GM12878 (cell line): Measurements from ENCODE around the gene GLTP. TPM values are rescaled to one million over a fixed set of nuclear protein-coding genes. Genes with fewer than 3 reads are reported as not detected.
"Not testable (repeated sequence)": the region's sequence is repeated elsewhere in the genome, so short reads cannot be mapped to it uniquely, and the experiment has no call there.

Source experiments
- ATAC-seq: fragments of 200-7000 bp; cut with Tn5 transposase; 3 replicates; pipeline ENCODE4 v1.9.1; 2020; ENCODE audit warnings: mild to moderate bottlenecking, moderate library complexity
- BruUV-seq: library from RNA; stranded (reverse); fragments of 400-500 nt; replicated peaks from 2 replicates; lab custom pipeline; 2021; lab: Mats Ljungman, UMichigan
- CTCF ChIA-PET: fragments of 300-600 bp; sonication (Branson Sonifier 250); formaldehyde crosslinking; extraction: SDS; loops from one replicate; lab custom pipeline; 2021; ENCODE audit warnings: inconsistent platforms; lab: Yijun Ruan, JAX
- POLR2A ChIA-PET: fragments of 350-600 bp; formaldehyde crosslinking; extraction: SDS; loops from one replicate; lab custom pipeline; 2021; ENCODE audit warnings: inconsistent platforms; lab: Charles Lee
- RAD21 ChIA-PET: fragments of 300-600 bp; sonication (Branson Sonifier 250); formaldehyde crosslinking; loops from one replicate; lab custom pipeline; 2023; ENCODE audit warnings: antibody characterized with exemption; ENCODE audit not compliant: unreplicated experiment; lab: Charles Lee
- SMC1A ChIA-PET: fragments of 300-600 bp; sonication (Branson Sonifier 250); formaldehyde crosslinking; loops from one replicate; lab custom pipeline; 2023; ENCODE audit not compliant: unreplicated experiment, uncharacterized antibody; lab: Charles Lee
- DNase-seq: peaks from one replicate; pipeline ENCODE4 v3.0.0-alpha.2; 2011; ENCODE audit warnings: low read depth, low spot score
- FAIRE-seq: peaks from 3 replicates; lab custom pipeline; 2011; peaks lifted over from hg19 to GRCh38; lab: Jason Lieb, UNC
- H2AFZ ChIP-seq: 2 replicates; pipeline ENCODE4 v1.6.0; 2011; ENCODE audit warnings: low read depth, low read length, control low read depth; ENCODE audit not compliant: control insufficient read depth
- H3K27ac ChIP-seq: 2 replicates; pipeline ENCODE4 v1.5.1; 2011; ENCODE audit warnings: control low read depth; ENCODE audit not compliant: control insufficient read depth, insufficient read depth
- H3K27me3 ChIP-seq, 2 experiments: replicated peaks in 1 of 2; 2 replicates each; pipeline versions ENCODE4 v1.6.0 to v1.6.1; 2011; ENCODE audit warnings: low read length in 1 of 2; ENCODE audit not compliant: control insufficient read depth in 2 of 2, insufficient read depth in 2 of 2
- H3K36me3 ChIP-seq, 2 experiments: 2 replicates each; pipeline ENCODE4 v1.5.1; 2011; ENCODE audit warnings: low read length in 1 of 2; ENCODE audit not compliant: control insufficient read depth in 2 of 2, insufficient read depth in 2 of 2
- H3K4me1 ChIP-seq: 2 replicates; pipeline ENCODE4 v1.6.1; 2011; ENCODE audit warnings: mild to moderate bottlenecking, low read length, moderate library complexity, mixed read lengths; ENCODE audit not compliant: control insufficient read depth, insufficient read depth
- H3K4me2 ChIP-seq: 2 replicates; pipeline ENCODE4 v1.6.0; 2011; ENCODE audit warnings: control low read depth; ENCODE audit not compliant: control insufficient read depth, insufficient read depth
- H3K4me3 ChIP-seq: fragments of 200-600 bp; sonication (generic); 2 replicates; pipeline ENCODE4 v1.5.1; 2016
- H3K79me2 ChIP-seq: 2 replicates; pipeline ENCODE4 v1.6.0; 2011; ENCODE audit warnings: low read length; ENCODE audit not compliant: control insufficient read depth, insufficient read depth
- H3K9ac ChIP-seq: 2 replicates; pipeline ENCODE4 v1.8.0; 2011; ENCODE audit warnings: low read length, control low read depth, mixed read lengths; ENCODE audit not compliant: control insufficient read depth, insufficient read depth
- H3K9me3 ChIP-seq: replicated peaks from 3 replicates; pipeline ENCODE4 v1.5.1; 2011; ENCODE audit warnings: mild to moderate bottlenecking, low read length; ENCODE audit not compliant: control insufficient read depth, insufficient read depth
- H4K20me1 ChIP-seq: 2 replicates; pipeline ENCODE4 v1.6.0; 2011; ENCODE audit not compliant: control insufficient read depth, insufficient read depth
- BHLHE40 ChIP-seq, 2 experiments: fragments of 450-650 bp in 1 of 2; IDR thresholded peaks; 2 replicates each; pipeline ENCODE4 v1.6.1; 2011 to 2017; ENCODE audit warnings: low read depth in 2 of 2, borderline replicate concordance in 1 of 2, improper control_type of control experiment in 1 of 2, low read length in 1 of 2, mild to moderate bottlenecking in 1 of 2
- POU2F2 ChIP-seq: IDR thresholded peaks from 3 replicates; pipeline ENCODE4 v1.6.1; 2011; ENCODE audit warnings: low read depth, mild to moderate bottlenecking, low read length, borderline replicate concordance
- RFX5 ChIP-seq: IDR thresholded peaks from 2 replicates; pipeline ENCODE4 v1.6.1; 2011; ENCODE audit warnings: low read depth, low read length, improper control_type of control experiment
- SMAD5 ChIP-seq: IDR thresholded peaks from 2 replicates; pipeline ENCODE4 v1.6.1; 2016; ENCODE audit warnings: antibody characterized with exemption, low read depth
- WGBS: methylation state at CpG from one replicate; pipeline ENCODE4 v1.1.6; 2016; ENCODE audit warnings: low lambda C conversion rate; ENCODE audit not compliant: insufficient replicate concordance, insufficient coverage; ENCODE audit errors: missing lambda C conversion rate; 5-methylcytosine and 5-hydroxymethylcytosine counted together
- in situ Hi-C: fragments of 300-500 bp; cut with MboI; formaldehyde crosslinking; loops from 9 replicates; pipeline ENCODE4 v1.14.3; 2018; ENCODE audit warnings: mixed read lengths
- intact Hi-C: fragments of 100-400 bp; cut with micrococcal nuclease; formaldehyde crosslinking; loops from one replicate; pipeline ENCODE4 v1.14.2; 2022; ENCODE audit not compliant: unreplicated experiment
- polyA plus RNA-seq, 11 experiments: library from polyadenylated mRNA; depleted of rRNA in 4 of 11; unstranded in 6 of 11; stranded (reverse) in 5 of 11; fragments of >200 nt; fragmentation: Nextera tagmentation in 4 of 11; fragmentation: Illumina TruSeq in 1 of 11; extraction: Ambion mirVana in 4 of 11; extraction: Trizol in 1 of 11; gene quantifications; 1 replicate in 1 of 11; 2 replicates in 10 of 11; pipeline versions ENCODE4 v1.2.1 to v1.2.3, GENCODE V29; 2011 to 2016; ENCODE audit warnings: inconsistent platforms in 2 of 11, missing spikeins in 2 of 11, low read depth in 1 of 11
- total RNA-seq, 4 experiments: library from RNA; depleted of rRNA in 3 of 4; stranded (reverse); fragments of >200 nt in 3 of 4; fragmentation: Illumina TruSeq in 1 of 4; extraction: Trizol in 1 of 4; gene quantifications; 2 replicates each; pipeline versions ENCODE4 v1.2.1 to v1.2.3, GENCODE V29; 2013 to 2021
- TF ChIP-seq, protein P1 (sequence below): fragments of 450-650 bp; IDR thresholded peaks from 2 replicates; pipeline ENCODE4 v1.6.1; 2017; ENCODE audit warnings: low read depth, mild to moderate bottlenecking, moderate library complexity
- TF ChIP-seq, protein P2 (sequence below): fragments of 450-650 bp; IDR thresholded peaks from 2 replicates; pipeline ENCODE4 v1.6.1; 2017; ENCODE audit warnings: mild to moderate bottlenecking, moderate library complexity

GLTP gene
- total and polyA plus RNA-seq, 10 of the 15 experiments (the other 5 are each of a cell fraction or from before 2014, with no cell fraction given) = 16.8 to 44.0 (median 25.3) TPM

DNA sequence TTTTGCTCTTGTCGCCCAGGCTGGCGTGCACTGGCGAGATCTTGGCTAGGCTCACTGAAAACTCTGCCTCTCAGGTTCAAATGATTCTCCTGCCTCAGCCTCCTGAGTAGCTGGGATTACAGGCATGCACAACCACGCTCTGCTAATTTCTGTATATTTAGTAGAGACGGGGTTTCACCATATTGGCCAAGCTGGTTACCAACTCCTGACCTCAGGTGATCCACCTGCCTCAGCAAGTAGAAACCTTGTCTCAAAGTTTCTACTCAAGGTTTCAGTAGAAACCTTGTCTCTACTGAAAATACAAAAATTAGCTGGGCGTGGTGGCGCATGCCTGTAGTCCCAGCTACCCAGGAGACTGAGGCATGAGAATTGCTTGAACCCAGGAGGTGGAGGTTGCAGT is 11.4 kb upstream of the GLTP start:
- TF ChIP-seq BHLHE40 (IDR thresholded peaks at IDR 0.05; ENCODE audit: borderline replicate concordance in 1 of 2, low read depth in 2 of 2, low read length in 1 of 2) = peak in 1 of 2 experiments; percentile 8; a peak in 1 of 4 replicates
- TF ChIP-seq, all 136 proteins: peak for 1; not testable (repeated sequence) for 135
- H3K27me3 ChIP-seq, H2AFZ ChIP-seq, FAIRE-seq, DNase-seq, H3K9ac ChIP-seq, H4K20me1 ChIP-seq, RAD21 ChIA-PET, H3K4me3 ChIP-seq, H3K79me2 ChIP-seq, H3K36me3 ChIP-seq, H3K9me3 ChIP-seq, in situ Hi-C loops, BruUV-seq, H3K27ac ChIP-seq, intact Hi-C loops, ATAC-seq: not testable (repeated sequence)
- peaks cover 48% of the 10 kb centered on the region for H3K4me1 ChIP-seq
- CTCF ChIA-PET = interaction anchor here (0.6 to 1.4 kb wide), 3 partner anchors 12 to 461 kb away, joined by 3 read pairs; no protein-coding TSS in a partner anchor
- H3K4me2 ChIP-seq = peak overlapping the region; percentile 39; the same call in 1 of the 2 replicates
- 46% methylated on average over 7 of the region's 7 CpGs for WGBS
- SMC1A ChIA-PET = interaction anchor here (0.6 to 0.9 kb wide), 3 partner anchors 9 to 1214 kb away, joined by 3 read pairs; no protein-coding TSS in a partner anchor
- POLR2A ChIA-PET = interaction anchor here (0.7 to 1.0 kb wide), 2 partner anchors 9 to 21 kb away, joined by 3 to 4 read pairs; no protein-coding TSS in a partner anchor

DNA sequence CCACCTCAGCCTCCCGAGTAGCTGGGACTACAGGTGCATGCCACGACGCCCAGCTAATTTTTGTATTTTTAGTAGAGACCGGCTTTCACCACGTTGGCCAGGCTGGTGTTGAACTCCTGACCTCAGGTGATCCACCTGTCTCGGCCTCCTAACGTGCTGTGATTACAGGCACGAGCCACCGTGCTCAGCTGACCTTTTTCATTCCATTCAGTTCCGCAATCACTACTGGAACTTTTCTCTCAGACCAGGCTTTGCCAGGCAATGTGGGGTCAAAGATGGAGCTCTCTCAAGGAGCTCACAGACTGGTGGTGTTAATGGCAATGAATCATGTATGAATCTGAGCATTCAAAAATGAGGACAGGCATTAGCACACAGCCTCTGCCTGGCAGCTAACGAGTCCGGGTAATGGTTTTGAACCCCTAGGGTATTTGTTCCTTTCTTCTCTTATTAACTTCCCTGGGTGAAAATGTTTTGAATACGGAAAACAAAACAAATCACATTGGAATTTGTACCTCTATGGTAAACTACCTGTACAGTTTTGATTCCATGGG is 10.4 kb upstream of the GLTP start:
- DNase-seq = no peak
- ChIA-PET POLR2A (interaction anchor here (0.6 to 0.7 kb wide), 3 partner anchors 89 to 540 kb away, joined by 3 to 7 read pairs (median 4); no protein-coding TSS in a partner anchor), SMC1A (interaction anchor here (0.6 to 1.0 kb wide), 3 partner anchors 10 to 232 kb away, joined by 3 to 4 read pairs (median 4); no protein-coding TSS in a partner anchor), RAD21 (interaction anchor here (1.1 kb wide), 1 partner anchor 44 kb away, joined by 3 read pairs; no protein-coding TSS in a partner anchor), CTCF (interaction anchor here (0.6 to 1.1 kb wide), 3 partner anchors 38 to 644 kb away, joined by 3 to 4 read pairs (median 3); no protein-coding TSS in a partner anchor)
- Histone ChIP-seq H3K9me3 (no peaks in the 10 kb centered on the region), H2AFZ (no peak overlapping the region), H4K20me1 (no peaks in the 10 kb centered on the region), H3K4me2 (no peak overlapping the region), H3K27me3 (no peaks in the 10 kb centered on the region), H3K79me2 (no peaks in the 10 kb centered on the region), H3K27ac (no peak overlapping the region), H3K9ac (no peak overlapping the region), H3K4me1 (peaks cover 48% of the 10 kb centered on the region), H3K36me3 (no peaks in the 10 kb centered on the region), H3K4me3 (no peak overlapping the region)
- intact Hi-C loops (no loop called here), in situ Hi-C loops (no loop called here)
- TF ChIP-seq SMAD5 (no peak), RFX5 (no peak), POU2F2 (no peak)
- TF ChIP-seq, protein P1, sequence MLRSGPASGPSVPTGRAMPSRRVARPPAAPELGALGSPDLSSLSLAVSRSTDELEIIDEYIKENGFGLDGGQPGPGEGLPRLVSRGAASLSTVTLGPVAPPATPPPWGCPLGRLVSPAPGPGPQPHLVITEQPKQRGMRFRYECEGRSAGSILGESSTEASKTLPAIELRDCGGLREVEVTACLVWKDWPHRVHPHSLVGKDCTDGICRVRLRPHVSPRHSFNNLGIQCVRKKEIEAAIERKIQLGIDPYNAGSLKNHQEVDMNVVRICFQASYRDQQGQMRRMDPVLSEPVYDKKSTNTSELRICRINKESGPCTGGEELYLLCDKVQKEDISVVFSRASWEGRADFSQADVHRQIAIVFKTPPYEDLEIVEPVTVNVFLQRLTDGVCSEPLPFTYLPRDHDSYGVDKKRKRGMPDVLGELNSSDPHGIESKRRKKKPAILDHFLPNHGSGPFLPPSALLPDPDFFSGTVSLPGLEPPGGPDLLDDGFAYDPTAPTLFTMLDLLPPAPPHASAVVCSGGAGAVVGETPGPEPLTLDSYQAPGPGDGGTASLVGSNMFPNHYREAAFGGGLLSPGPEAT = no peak
- TF ChIP-seq, protein P2, sequence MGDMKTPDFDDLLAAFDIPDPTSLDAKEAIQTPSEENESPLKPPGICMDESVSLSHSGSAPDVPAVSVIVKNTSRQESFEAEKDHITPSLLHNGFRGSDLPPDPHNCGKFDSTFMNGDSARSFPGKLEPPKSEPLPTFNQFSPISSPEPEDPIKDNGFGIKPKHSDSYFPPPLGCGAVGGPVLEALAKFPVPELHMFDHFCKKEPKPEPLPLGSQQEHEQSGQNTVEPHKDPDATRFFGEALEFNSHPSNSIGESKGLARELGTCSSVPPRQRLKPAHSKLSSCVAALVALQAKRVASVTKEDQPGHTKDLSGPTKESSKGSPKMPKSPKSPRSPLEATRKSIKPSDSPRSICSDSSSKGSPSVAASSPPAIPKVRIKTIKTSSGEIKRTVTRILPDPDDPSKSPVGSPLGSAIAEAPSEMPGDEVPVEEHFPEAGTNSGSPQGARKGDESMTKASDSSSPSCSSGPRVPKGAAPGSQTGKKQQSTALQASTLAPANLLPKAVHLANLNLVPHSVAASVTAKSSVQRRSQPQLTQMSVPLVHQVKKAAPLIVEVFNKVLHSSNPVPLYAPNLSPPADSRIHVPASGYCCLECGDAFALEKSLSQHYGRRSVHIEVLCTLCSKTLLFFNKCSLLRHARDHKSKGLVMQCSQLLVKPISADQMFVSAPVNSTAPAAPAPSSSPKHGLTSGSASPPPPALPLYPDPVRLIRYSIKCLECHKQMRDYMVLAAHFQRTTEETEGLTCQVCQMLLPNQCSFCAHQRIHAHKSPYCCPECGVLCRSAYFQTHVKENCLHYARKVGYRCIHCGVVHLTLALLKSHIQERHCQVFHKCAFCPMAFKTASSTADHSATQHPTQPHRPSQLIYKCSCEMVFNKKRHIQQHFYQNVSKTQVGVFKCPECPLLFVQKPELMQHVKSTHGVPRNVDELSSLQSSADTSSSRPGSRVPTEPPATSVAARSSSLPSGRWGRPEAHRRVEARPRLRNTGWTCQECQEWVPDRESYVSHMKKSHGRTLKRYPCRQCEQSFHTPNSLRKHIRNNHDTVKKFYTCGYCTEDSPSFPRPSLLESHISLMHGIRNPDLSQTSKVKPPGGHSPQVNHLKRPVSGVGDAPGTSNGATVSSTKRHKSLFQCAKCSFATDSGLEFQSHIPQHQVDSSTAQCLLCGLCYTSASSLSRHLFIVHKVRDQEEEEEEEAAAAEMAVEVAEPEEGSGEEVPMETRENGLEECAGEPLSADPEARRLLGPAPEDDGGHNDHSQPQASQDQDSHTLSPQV = no peak
- WGBS = 95% methylated on average over 13 of the region's 13 CpGs
- no peak for FAIRE-seq
- no TSS peak for BruUV-seq
- no peak for ATAC-seq
